GM23248 (cell line): ENCODE results near the gene FAM163A.
"Not testable (repeated sequence)": the region's sequence is repeated elsewhere in the genome, so short reads cannot be mapped to it uniquely, and the experiment has no call there.

ENCODE experiments used
- EZH2 ChIP-seq: fragments of 200-600 bp; sonication (generic); IDR thresholded peaks from 2 replicates; pipeline ENCODE4 v1.6.1; 2018; ENCODE audit warnings: antibody characterized with exemption, mild to moderate bottlenecking; ENCODE audit not compliant: insufficient read depth, poor library complexity, severe bottlenecking
- EZH2phosphoT487 ChIP-seq: fragments of 200-600 bp; sonication (generic); IDR thresholded peaks from 2 replicates; pipeline ENCODE4 v1.6.1; 2018; ENCODE audit warnings: antibody characterized with exemption, moderate library complexity, mild to moderate bottlenecking, low read depth; ENCODE audit not compliant: insufficient read depth

DNA sequence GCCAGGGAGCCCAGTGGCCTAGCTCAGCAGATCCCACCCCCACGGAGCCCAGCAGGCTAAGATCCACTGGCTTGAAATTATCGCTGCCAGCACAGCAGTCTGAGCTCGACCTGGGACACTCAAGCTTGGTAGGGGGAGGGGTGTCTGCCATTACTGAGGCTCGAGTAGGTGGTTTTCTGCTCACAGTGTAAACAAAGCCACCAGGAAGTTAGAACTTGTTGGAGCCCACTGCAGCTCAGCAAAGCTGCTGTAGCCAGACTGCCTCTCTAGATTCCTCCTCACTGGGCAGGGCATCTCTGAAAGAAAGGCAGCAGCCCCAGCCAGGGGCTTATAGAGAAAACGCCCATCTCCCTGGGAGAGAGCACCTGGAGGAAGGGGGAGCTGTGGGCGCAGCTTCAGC is 48.6 kb upstream of the FAM163A start:
- TF ChIP-seq EZH2, EZH2phosphoT487: not testable (repeated sequence)
